Measurements from ENCODE around the gene MCIDAS. TPM values are rescaled to one million over a fixed set of nuclear protein-coding genes. Genes with fewer than 3 reads are reported as not detected.

MCIDAS gene
- total RNA-seq = not detected in 2 replicates

DNA sequence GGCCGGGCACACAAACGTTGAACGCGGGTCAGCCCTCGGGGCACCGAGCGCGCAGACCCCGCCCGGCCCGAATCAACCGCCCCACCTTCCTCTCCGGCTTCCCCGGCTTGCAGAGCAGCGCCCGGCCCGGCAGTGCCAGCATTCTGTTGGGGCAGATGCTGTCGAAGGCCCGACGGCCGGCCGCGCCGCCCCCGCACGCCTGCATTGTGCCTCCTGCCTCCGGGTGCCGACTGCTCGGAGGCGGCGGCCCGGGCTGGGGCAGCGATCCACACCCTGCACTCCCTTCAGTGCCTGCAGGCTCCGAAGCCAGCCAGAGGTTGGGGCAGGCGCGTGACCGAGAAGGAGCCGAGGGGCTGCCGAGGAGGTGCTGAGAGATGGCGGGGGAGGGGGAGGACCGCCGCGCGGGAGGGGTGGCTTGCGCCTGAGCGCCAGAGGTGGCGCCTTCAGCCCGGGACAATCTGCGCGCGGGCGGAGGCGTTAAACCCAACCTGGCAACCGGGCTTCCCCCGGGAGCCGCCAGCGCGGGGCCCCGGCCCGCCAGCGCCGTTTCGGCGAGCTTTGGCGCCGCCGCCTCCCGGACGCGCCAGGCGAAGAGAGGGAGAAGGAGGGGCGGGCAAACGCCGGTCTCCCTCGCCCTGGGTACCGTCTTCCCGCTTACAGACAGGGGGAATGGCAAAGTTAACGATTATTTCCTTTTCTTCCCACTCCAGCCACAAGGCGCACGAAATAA lies at the start of gene MCIDAS:
TSS of gene MCIDAS (minus strand) at position 382 of the 730 bp plus-strand sequence. CDS start at position 205, 177 bp downstream.

GRCh38 chr5:55232985-55233928 lies 6.1 kb upstream of the MCIDAS start, which contains the start of gene CCNO:
Gene CCNO, minus strand, starts transcription at chr5:55233608. Its CDS starts 85 bp downstream, at chr5:55233523.

GRCh38 chr5:55172937-55173686 lies 54.0 kb downstream of the MCIDAS start, which contains the start of gene CDC20B:
Gene CDC20B, minus strand, starts transcription at chr5:55173177. Its CDS starts 177 bp downstream, at chr5:55173000.

Small RNA genes lying within 50 kb of the gene (small RNA-seq; reads per million reads assigned to genes)
- not detected for gene MIR449A
- gene MIR449B = not detected
- not detected for gene MIR449C

Other genes with a start within 250 kb of the MCIDAS start
- 0.22 TPM in 1 of 2 replicates, not detected in the other for gene ESM1, start 241.7 kb downstream of the MCIDAS start, total RNA-seq
- gene GZMK, start 203.1 kb downstream of the MCIDAS start, total RNA-seq = not detected in 2 replicates
- gene GZMA, start 124.7 kb downstream of the MCIDAS start, total RNA-seq = not detected in 2 replicates
- gene GPX8, start 67.1 kb downstream of the MCIDAS start, total RNA-seq = 101 and 120 TPM in 2 replicates
- gene CDC20B, start 54.1 kb downstream of the MCIDAS start, total RNA-seq = not detected in 2 replicates
- gene CCNO, start 6.3 kb upstream of the MCIDAS start, total RNA-seq = 0.33 TPM in 1 of 2 replicates, not detected in the other
- 20.8 and 25.5 TPM in 2 replicates for gene DHX29, start 80.4 kb upstream of the MCIDAS start, total RNA-seq
- gene MTREX, start 80.7 kb upstream of the MCIDAS start, total RNA-seq = 46.4 and 58.9 TPM in 2 replicates